Loucy (cell line): ENCODE measurements around the gene TNRC6B.

Source experiments
- H2AFZ ChIP-seq: fragments of 200-600 bp; sonication (generic); 2 replicates; pipeline ENCODE4 v1.6.0; 2016; ENCODE audit warnings: antibody characterized with exemption, mild to moderate bottlenecking, low read length, moderate library complexity
- H3F3A ChIP-seq: fragments of 200-600 bp; 2 replicates; pipeline ENCODE4 v1.6.0; 2016; ENCODE audit warnings: antibody characterized with exemption, low read depth, mild to moderate bottlenecking
- H3K27me3 ChIP-seq: fragments of 200-600 bp; sonication (generic); 2 replicates; pipeline ENCODE4 v1.6.1; 2014; ENCODE audit warnings: low read length, mild to moderate bottlenecking; ENCODE audit not compliant: insufficient read depth, poor library complexity, severe bottlenecking
- H3K36me3 ChIP-seq: fragments of 200-600 bp; sonication (generic); 2 replicates; pipeline ENCODE4 v1.6.1; 2016; ENCODE audit warnings: low read length; ENCODE audit not compliant: insufficient read depth
- H3K4me1 ChIP-seq: fragments of 200-600 bp; sonication (generic); 2 replicates; pipeline ENCODE4 v1.5.1; 2014; ENCODE audit warnings: low read length, mild to moderate bottlenecking; ENCODE audit not compliant: insufficient read depth, poor library complexity, severe bottlenecking
- H3K4me2 ChIP-seq: fragments of 200-600 bp; sonication (generic); 2 replicates; pipeline ENCODE4 v1.6.0; 2014; ENCODE audit warnings: antibody characterized with exemption, low read length, low read depth, mild to moderate bottlenecking; ENCODE audit not compliant: poor library complexity, severe bottlenecking
- H3K4me3 ChIP-seq: fragments of 200-600 bp; sonication (generic); 2 replicates; pipeline ENCODE4 v1.5.1; 2014; ENCODE audit warnings: low read length, mild to moderate bottlenecking, mixed read lengths; ENCODE audit not compliant: poor library complexity, severe bottlenecking
- H3K79me2 ChIP-seq: fragments of 200-600 bp; sonication (generic); 2 replicates; pipeline ENCODE4 v1.6.1; 2014; ENCODE audit warnings: low read length; ENCODE audit not compliant: insufficient read depth
- H3K9ac ChIP-seq: fragments of 200-600 bp; sonication (generic); 2 replicates; pipeline ENCODE4 v1.6.0; 2014; ENCODE audit warnings: mild to moderate bottlenecking, low read depth, low read length, moderate library complexity; ENCODE audit not compliant: poor library complexity, severe bottlenecking
- H3K9me2 ChIP-seq: fragments of 200-600 bp; sonication (generic); replicated peaks from 2 replicates; pipeline ENCODE4 v1.6.1; 2016; ENCODE audit warnings: low read depth, low read length, mixed read lengths
- H3K9me3 ChIP-seq: fragments of 200-600 bp; sonication (generic); 2 replicates; pipeline ENCODE4 v1.6.1; 2014; ENCODE audit warnings: mild to moderate bottlenecking, antibody characterized with exemption, low read length, low read depth; ENCODE audit not compliant: insufficient read depth
- H4K20me1 ChIP-seq: fragments of 200-600 bp; sonication (generic); 2 replicates; pipeline ENCODE4 v1.6.0; 2014; ENCODE audit warnings: antibody characterized with exemption, low read length, mild to moderate bottlenecking; ENCODE audit not compliant: insufficient read depth, poor library complexity, severe bottlenecking
- EZH2phosphoT487 ChIP-seq: fragments of 200-600 bp; IDR thresholded peaks from 2 replicates; pipeline ENCODE4 v1.6.1; 2018; ENCODE audit warnings: antibody characterized with exemption, mild to moderate bottlenecking, moderate library complexity, borderline replicate concordance
- TF ChIP-seq, protein P1 (sequence below): fragments of 200-600 bp; sonication (generic); conservative IDR thresholded peaks from 2 replicates; pipeline ENCODE4 v1.5.1; 2014; ENCODE audit warnings: mild to moderate bottlenecking, antibody characterized with exemption, low read length

The TNRC6B gene

DNA sequence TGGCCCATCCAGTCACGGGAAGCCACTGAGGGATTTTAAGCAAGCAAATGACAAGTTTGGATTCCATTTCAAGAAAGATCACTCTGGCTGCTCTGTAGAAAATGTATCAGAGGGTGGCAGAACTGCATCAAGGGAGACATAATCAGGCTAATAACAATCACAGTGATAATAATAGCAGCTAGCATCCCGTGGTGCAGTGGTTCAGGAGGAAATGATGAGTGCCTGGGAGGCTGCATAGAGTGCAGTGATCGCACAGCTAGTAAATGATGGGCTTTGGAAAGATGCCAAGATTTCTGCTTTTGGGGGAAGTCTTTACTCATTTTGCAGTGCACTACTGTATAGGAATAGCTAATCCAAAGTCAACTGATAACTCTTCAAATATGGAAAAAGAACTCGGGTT lies 35.8 kb downstream of the TNRC6B start:
- Histone ChIP-seq H3K36me3 (peaks cover 6% of the 10 kb centered on the region; the same call in 1 of the 2 replicates), H3K9me3 (no peaks in the 10 kb centered on the region), H3K4me3 (no peak overlapping the region), H3K9ac (no peak overlapping the region), H3K4me1 (peaks cover 47% of the 10 kb centered on the region), H3K9me2 (no peaks in the 10 kb centered on the region), H4K20me1 (peaks cover 66% of the 10 kb centered on the region), H3K4me2 (no peak overlapping the region), H3K79me2 (peaks cover 91% of the 10 kb centered on the region), H2AFZ (no peak overlapping the region), H3K27me3 (no peaks in the 10 kb centered on the region), H3F3A (no peaks in the 10 kb centered on the region)
- TF ChIP-seq, protein P1, sequence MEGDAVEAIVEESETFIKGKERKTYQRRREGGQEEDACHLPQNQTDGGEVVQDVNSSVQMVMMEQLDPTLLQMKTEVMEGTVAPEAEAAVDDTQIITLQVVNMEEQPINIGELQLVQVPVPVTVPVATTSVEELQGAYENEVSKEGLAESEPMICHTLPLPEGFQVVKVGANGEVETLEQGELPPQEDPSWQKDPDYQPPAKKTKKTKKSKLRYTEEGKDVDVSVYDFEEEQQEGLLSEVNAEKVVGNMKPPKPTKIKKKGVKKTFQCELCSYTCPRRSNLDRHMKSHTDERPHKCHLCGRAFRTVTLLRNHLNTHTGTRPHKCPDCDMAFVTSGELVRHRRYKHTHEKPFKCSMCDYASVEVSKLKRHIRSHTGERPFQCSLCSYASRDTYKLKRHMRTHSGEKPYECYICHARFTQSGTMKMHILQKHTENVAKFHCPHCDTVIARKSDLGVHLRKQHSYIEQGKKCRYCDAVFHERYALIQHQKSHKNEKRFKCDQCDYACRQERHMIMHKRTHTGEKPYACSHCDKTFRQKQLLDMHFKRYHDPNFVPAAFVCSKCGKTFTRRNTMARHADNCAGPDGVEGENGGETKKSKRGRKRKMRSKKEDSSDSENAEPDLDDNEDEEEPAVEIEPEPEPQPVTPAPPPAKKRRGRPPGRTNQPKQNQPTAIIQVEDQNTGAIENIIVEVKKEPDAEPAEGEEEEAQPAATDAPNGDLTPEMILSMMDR, result no peak
- TF ChIP-seq EZH2phosphoT487, result no peak

DNA sequence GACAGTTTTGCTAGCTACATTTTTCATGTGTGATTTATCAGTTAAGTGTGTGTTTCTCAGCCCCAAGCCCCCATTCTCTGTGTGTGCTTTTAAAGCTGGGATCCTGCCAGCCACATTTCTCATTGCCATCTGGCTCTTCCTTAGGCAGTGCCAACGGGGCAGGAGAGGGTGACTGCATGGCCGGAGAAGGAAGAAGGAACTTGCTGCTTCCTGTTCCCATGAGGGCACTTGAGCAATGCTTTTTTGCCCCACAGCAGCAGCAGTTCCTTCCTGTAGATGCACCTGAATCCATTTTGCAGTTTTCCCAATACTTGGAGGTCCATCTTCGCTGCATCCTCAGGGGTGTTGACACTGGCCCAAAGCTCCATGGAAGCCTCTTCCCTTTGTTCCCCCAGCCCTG lies 37.5 kb downstream of the TNRC6B start:
- Histone ChIP-seq H3K4me3 (no peak overlapping the region), H2AFZ (no peak overlapping the region), H3K79me2 (peaks cover 92% of the 10 kb centered on the region), H3K4me1 (peaks cover 36% of the 10 kb centered on the region), H4K20me1 (peaks cover 60% of the 10 kb centered on the region), H3K9me2 (no peaks in the 10 kb centered on the region), H3K4me2 (no peak overlapping the region), H3K36me3 (peaks cover 6% of the 10 kb centered on the region; the same call in 1 of the 2 replicates), H3K27me3 (no peaks in the 10 kb centered on the region), H3F3A (no peaks in the 10 kb centered on the region), H3K9ac (no peak overlapping the region), H3K9me3 (no peaks in the 10 kb centered on the region)
- TF ChIP-seq EZH2phosphoT487, result no peak
- TF ChIP-seq, protein P1, result no peak

DNA sequence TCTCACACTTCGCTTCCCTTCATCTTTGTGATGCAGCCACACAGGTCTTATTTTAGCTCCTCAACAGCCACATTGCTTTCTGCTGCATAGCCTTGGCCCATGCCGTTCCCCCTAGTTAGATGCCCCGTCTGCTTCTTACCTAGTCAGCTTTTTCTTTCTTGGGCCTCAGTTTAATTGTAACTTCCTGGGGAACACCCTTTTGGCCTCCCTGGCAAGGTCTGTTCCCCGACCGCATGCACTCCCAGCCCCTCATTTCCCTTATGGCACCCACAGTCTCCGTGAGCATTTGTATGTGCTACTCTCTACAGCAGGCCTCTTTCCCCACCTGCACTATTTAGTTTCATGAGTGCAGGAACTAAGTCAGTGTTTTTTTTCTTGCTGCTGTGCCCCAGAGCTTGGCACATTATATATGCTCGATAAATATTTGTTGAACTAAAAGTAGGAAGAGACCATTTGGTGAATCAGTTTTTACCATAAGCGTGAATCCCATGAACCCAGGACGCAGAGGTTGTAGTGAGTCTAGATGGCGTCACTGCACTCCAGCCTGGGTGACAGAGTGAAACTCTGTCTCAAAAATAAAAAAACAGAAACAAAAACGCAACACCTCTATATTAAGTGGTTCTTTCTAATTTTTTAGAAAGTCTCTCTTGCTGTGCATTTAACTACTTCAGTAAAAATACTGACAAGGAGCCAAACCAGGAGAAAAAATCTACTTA lies 38.5 kb downstream of the TNRC6B start:
- Histone ChIP-seq H2AFZ (no peak overlapping the region), H3K27me3 (no peaks in the 10 kb centered on the region), H3F3A (no peaks in the 10 kb centered on the region), H3K79me2 (peaks cover 92% of the 10 kb centered on the region), H3K4me3 (no peak overlapping the region), H3K9ac (no peak overlapping the region), H3K36me3 (peaks cover 6% of the 10 kb centered on the region; the same call in 1 of the 2 replicates), H4K20me1 (peaks cover 55% of the 10 kb centered on the region), H3K9me3 (no peaks in the 10 kb centered on the region), H3K4me1 (peaks cover 27% of the 10 kb centered on the region), H3K4me2 (no peak overlapping the region), H3K9me2 (no peaks in the 10 kb centered on the region)
- TF ChIP-seq EZH2phosphoT487, result no peak
- TF ChIP-seq, protein P1, result no peak
